AG08395 (cell line): ENCODE results near the gene IL7R.

Experiments
- DNase-seq: peaks from one replicate; pipeline ENCODE4 v3.0.0; 2012; ENCODE audit warnings: mixed read lengths, low spot score

IL7R gene

DNA sequence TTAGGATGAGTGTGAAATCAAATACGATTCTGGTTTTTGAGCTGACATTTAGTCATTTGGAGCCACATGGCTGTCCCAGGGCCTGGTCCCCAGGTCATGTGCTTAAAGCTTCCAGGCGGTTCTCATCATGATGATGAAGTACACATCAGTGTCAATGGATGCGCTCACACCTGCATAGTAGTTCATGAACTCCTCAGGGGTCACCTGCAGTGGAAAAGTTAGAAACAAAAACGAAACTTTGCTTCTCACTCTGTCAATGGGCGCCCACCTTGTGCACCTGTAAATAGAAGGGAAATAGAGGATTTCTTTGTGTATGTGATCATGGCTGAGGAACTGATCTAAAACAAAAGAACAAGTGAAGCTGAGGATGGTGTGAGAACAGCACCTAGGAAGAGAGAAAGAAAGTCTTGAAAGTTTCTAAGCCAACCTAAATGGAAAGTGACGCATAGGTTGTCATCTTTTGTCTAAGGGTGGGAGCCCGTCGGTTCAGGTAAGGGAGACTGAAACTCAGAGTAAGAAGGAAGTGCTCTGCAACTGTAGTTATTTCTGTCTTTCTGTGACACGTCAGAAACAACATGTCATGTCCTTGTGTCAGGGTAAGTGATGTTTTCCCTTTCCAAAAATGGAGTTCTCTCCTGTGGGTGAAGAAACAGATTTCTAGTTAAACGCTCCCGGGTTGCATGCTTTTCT, 47.9 kb downstream of the IL7R start:
- DNase-seq: no peak

GRCh38 chr5:35908228-35908627, 51.5 kb downstream of the IL7R start:
- no peak for DNase-seq

DNA sequence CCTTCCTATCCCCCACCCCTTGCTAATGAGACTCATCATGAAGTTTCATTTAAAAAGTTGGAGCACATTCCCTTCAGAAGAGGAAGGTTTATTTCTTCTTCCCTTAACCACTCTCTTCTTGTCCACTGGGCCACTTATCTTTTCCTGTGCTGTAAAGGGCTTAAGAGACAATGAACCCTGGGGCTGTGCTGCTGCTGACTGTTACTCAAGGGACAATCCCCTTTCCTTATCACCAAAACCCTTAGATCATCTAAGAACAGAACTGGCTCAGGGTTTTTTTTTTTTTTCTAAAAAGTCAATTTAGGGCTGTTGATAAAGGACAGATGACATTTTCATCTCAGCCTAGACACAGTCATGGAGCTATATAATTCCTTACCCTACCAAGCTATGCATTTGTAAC, 52.1 kb downstream of the IL7R start:
- no peak for DNase-seq

DNA sequence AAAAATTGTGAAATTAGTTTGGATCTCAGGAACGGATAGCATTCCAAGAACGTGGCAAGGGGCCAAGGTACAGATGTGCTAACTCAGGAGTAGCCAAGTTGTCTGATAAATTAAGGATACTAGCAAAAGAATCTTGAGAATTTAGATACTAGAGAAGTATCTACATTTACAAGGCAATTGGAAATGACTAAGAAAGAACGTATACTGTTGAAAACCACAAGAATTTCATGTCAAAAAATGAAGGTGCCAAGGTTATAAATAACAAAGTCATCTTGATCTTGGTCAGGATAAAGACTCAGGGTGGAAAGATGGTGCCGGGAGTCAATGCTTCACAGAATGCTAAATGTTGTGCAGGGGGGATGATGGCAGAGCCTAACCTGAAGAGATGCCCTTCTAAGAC, 62.5 kb downstream of the IL7R start:
- peak; percentile 85 for DNase-seq

DNA sequence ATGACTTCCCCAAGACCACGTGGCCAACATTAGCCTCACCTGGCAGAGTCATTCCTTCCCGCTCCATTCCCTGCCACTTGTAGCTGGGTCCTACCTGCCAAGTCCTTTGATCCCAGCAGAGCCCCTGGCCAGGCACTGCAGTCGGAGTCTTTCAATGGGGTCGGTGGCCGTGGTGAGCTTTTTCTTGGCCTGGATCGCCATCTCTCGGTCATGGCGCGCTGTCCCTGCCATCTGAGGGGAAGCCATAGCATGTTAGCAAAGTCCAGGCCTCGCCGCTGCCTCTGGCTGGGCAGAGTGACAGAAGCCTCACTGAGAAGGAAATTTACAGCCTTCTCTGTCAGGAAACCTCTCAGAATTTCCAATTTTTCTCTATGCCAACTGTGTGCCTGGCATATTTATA, 64.2 kb downstream of the IL7R start:
- no peak for DNase-seq

- no peak for DNase-seq
These were observed 65.2 kb downstream of the IL7R start for GRCh38 chr5:35921930-35922329.

DNA sequence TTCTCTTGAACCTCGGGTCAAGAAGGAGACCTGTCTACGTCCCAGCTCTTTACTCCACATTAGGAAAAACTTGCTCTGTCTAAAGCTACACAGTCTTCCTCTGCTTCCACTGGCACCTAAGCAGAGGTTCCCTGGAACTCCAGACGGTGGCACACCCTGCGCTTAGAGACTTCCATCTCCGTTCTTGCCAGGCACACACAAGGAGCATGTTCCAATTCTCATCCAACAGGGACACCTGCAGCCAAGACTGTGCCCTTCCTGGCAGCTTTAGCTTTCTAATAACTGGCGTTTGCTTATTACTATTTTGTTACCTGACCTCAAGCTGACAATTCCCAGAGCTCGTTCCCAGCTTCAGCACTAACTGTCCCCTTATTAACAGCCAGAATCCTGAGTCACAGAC, 65.8 kb downstream of the IL7R start:
- no peak for DNase-seq

DNA sequence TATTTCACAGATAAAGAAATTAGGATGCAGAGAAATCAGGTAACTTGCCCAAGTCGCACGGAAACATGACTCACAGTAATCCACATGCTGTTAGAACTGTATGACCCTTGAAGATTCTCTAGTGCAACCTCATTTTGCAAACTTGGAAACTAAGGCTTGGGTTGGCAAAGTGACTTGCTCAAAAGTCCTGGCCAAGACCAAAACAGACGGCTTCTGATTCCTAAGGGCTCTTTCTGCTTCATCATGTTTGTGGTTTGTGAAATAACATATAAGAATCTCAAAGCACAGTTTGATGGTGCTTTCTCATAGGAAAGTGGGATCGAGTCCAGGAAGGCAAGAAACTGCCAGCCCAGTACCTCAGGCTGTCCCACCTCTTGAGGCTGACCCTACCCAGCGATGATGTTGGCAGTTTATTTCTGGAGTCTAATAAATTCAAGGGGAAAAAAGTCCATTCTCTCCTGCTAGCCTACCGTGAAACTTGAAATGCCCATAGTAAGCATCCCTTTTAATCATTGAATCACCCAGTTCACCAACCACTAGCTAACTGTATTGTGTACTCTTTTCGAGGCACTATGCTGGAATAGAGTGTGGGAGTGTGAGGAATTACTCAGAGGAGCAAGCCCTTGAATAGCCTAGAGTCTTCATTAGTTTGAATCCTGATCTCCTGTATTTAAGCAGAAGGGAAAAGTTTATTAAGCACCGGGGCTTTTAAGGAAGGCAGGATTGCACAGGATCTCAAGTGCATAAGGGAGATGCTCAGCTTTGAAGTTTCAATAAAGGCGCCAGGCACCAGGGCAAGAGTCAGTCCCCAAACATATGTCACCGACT, 67.6 kb downstream of the IL7R start:
- DNase-seq: peak; percentile 68

DNA sequence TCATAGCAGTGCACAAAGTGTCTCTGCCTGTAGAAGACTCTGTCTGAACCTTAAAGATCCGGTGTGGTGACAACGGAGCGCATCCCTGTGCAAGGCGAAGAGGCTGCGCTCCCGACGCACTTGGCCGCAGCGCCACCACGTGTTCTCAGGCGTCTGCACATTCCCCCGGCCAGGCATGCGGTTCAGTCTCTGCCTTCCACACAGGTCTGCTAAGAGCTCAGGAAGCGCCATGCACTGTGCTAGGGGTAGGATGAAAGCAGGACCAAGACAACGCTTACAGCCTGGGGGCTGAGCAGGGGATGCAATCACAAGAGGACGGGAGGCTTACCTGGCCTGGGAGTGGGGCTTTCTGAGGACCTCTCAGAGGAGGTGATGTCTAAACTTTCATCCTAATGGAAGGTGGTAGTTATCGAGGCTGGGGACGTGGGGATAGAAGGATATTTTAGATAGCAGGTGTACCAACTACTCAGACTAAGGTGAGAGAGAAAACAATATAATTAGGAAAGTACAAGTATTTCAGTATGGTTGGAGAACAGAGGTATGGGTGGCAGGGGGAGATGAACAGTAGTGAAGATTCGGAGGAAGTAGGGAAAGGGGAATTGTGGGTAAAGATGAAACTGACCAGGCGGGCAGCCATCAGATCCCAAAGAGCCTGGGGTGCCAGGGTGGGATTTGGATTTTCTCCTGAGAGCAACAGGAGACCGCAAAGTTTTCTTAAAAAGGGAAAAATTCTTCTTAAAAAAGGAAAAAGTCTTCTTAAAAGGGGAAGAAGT, 68.4 kb downstream of the IL7R start:
- DNase-seq: peak; percentile 81

GRCh38 chr5:35926389-35927051, 69.8 kb downstream of the IL7R start:
- peak; percentile 65 for DNase-seq
